Measurements from ENCODE around the gene CARD6.
"Not testable (repeated sequence)": the region's sequence is repeated elsewhere in the genome, so short reads cannot be mapped to it uniquely, and the experiment has no call there.

Gene CARD6

DNA sequence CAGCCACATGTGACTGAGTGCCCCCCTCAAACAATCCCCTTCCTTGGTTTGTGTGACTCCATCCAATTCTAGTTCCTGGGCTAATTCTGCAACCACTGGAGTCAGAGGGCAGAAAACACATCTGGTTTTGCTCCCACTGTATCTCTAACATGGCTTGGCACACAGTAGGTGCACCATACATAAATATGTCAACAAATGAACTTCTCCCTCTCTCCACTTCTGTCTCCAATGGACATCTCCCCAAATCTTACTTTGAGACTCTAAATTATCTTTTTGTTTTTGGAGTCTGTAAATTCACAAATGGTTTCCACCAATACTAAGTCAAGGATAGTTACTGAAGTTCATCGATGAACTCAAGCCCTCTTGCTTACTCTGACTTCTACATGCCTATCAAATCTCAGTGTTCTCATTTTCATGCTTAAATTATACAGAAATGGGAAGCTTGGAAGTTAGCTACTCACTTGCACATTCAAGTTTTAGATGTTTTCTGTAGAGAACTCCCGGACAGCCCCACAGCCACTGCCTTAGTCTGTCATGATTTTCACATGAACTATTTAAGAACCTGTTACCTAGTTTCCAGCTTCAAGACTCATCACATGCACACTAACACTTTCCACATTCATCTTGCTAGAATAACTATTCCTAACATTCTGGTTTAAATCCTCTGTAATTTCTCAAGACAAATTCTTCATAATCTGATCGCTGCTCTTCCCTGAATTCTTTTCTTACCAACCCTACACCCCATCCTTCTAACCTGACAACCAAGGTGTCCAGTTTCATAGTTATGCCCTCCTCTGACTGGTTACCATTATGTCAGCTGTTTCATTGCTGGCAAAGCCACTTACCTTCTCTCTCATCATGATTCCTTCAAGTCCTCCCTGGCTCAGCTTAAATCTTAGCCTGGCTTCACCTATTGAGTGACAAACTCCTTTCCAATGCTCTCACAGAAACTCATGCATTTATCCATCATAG lies 12.2 kb upstream of the CARD6 start:
- no peak for DNase-seq (ENCODE audit: low read depth, low spot score)

DNA sequence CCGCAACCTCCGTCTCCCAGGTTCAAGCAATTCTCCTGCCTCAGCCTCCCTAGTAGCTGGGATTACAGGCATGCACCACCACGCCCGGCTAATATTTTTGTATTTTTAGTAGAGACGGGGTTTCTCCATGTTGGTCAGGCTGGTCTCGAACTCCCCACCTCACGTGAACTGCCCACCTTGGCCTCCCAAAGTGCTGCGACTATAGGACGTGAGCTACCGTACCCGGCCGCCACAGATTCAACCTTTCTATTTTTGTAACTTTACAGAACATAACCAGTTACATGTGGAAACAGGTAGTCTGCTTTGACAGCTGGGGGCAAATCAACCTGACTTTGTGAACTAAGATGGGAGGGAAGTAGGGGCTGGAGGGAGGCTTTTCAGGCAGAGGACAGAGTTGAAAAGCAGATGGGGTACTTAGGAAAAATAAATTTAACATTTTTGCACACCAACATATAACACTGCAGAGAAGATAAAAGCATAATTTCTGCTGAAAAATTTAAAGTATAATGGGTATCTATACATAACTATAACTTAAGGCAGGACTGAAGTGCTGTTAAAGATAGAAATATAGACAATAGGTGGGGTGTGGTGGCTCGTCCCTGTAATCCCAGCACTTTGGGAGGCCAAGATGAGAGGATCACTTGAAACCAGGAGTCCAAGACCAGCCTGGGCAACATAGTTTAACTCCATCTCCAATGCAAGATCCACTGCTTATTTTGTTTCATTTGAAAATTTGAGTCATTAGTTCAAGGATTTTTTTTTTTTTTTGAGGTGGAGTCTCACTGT lies 11.2 kb upstream of the CARD6 start:
- DNase-seq (ENCODE audit: low read depth, low spot score), result no peak

DNA sequence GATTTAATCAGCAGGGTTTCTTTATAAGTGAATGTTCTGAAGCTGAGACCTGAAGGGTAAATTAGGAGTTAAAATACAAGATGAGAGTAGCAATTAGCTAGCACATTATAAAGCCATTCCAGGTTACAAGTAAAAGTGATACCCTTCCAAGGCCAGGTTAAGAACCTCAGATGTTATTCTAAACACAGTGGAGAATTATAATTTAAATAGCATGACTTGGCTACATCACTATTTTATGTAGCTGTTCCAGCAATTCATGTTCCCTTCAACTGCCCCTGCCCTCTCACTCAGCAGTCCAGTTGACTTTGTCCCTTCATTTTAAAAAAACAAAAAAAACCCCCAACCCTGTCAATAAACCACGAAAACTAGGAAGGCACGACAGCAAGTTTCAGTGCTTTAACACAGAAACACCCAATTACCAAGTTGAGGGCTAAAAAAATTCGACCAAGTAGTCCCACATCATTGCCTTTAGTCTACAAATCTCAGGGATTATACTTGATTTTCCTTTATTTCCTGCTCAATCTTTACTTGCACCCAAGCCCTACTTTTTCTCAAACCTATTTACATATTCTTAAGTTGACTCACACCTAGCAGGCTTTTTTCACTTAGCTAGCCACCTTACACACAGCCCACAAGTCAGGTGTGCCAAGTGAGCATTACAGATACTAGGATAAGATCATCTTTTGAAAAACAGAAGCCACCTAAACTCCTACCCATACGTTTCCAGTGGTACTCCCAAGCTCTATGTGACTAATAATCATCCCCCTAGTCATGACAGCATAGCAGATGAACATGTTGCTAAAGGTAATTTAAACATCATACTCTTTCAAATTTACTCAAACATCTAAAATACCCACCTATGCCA lies 9.6 kb upstream of the CARD6 start:
- no peak for DNase-seq (ENCODE audit: low read depth, low spot score)

DNA sequence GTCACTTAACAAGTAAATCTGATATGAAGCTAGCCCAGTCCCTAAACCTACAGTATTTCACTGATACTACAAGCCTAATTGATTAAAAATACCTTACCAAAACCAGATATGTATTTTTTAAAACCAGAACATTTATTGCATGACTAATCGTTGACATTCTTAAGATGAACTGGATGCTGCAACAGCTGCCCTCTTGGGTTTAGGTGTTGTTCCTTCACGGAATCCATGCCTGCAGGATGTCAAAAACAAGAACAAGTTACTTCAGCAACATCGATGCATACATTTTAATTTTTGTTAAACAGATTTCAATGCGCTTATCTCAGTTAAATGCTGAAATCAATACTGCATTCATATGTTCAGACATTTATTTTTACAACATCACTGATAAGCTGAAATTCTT lies 8.8 kb upstream of the CARD6 start:
- DNase-seq (ENCODE audit: low read depth, low spot score), result no peak

DNA sequence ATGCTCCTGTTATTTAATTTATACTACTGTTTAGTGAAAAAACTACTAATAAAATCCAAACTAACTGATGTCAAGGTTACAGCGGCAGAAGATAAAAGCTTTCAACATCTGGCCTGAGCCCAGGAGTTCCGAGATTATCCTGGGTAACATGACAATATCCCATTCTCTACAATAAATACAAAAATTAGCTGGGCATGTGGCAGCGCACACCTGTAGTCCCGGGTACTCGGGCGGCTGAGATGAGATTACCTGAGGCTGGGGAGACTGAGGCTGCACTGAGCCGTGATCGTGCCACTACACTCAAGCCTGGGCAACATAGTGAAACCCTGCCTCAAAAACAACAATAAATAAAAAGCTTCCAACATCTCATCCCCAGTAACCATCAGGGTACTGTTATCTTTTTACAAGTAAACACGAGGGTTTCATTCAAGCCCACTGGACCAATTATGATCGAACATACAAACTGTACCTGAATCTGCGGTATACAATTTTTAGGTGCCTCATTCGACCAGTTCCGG lies 7.4 kb upstream of the CARD6 start:
- DNase-seq (ENCODE audit: low read depth, low spot score), result no peak

DNA sequence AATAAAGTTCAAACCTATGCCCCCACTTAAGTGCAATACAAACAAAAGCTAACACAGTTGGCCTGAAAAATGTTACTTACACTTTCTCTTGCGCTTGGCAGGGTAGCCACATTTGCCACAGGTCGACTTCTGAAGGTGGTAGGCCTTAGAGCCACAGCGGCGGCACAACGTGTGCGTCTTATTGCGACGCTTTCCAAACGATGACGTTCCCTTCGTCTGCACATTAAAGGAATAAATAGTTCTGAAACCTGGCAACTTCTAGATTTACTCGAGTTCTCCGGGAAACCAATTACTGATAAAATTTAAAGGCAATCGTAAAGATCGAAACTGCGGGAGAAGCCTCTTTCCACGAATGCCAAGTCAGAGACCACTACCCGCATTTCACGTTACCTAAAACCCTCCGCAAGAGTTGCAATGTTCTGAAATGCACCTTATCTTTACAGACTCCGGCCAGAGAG lies 6.7 kb upstream of the CARD6 start:
- DNase-seq (ENCODE audit: low read depth, low spot score), result no peak

DNA sequence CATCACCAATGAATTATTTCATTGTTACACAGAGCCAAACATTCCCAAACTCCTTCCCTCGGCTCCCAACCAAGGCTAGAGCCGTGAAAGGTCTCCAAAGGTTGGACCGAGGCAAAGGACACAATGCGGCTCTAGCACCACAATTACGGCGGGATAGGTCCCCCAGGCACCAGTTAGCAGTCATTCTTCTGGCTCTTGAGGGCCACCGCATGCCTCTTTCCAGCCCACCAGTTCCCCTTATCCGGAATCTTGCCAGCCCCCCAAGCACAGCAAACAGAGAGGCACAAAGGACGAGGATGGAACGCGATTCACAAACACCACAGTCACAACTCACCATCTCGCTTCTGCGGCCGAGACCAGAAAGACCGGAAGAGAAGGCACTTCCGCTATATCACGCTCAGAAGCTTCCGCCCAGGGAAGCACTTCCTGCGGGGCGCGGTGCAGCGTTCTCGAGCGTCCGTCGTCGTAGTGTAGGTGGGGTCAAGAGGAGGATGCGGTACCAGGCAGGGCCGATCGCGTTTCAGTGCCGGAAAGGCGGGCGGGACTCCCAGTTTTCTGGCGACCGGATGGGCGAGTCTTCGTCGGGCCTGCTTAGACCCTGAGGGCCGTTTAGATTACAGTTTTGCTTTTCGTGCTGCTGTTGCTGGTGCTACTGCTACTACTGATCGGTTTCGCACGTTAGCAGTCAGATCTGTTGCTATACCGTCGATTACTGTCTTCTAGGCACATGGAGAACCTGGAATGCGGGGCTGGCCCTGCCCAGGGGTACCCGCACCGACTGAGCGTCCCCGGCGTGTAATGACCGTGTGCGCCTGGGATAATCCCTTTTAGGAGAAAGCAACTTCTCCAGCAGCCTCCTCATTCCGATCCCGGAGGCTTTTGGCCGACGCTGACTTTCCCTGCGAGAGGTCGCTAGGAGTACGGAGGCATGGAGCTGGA lies 6.0 kb upstream of the CARD6 start, which contains the start of gene RPL37:
Gene RPL37 (minus strand): TSS at position 374 of the 939 bp plus-strand sequence. CDS start 37 bp downstream, at position 337.
- peak; percentile 94 for DNase-seq (ENCODE audit: low read depth, low spot score)

DNA sequence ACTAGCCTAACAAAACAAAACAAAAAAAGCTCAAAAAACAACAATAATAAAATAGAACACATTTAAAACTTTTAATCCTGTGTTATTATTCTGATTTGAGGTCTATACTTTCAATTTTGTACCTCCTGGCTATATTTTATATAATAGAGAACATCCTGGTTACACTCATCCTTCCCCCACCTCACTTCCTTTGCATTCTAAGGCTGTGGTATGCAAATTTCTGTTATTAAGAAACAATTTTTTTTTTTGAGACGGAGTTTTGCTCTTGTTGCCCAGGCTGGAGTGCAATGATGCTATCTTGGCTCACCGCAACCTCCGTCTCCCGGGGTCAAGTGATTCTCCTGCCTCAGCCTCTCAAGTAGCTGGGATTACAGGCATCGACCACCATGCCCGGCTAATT lies 3.1 kb upstream of the CARD6 start:
- DNase-seq (ENCODE audit: low read depth, low spot score), result no peak

DNA sequence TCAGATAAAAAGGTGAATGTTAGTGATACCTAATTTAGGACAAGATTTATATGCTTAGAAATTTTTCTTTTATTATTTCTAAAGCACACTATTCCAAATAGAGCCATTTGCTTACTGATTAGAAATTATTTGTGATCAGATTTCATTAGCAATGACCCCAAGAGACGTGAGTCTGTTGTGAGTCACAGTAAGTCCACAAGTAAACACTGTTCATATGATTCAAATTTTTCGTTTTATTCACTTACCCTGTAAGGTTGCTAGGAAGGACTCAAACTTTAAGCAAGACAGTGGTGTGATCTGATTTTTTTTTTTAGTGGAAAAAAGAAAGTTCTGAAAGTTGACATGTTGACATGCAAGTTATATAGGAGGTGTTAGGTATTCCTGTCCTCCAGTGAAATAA lies 1.2 kb downstream of the CARD6 start:
- no peak for DNase-seq (ENCODE audit: low read depth, low spot score)

DNA sequence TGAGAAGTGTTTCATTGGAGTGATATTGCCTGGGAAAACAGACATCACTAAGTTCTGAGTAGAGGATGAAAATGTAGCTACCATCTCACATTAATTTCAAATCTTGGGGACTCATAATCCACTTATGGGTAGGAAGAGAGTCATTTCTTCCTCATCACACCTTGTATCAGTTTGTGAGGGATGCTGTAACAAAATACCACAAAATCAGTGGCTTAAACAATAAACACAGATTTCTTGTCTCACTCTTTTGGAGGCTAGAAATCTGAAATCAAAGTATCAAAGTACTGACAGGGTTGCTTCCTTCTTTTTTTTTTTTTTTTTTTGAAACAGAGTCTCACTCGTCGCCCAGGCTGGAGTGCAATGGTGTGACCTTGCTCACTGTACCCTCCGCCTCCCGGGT lies 3.4 kb downstream of the CARD6 start:
- DNase-seq (ENCODE audit: low read depth, low spot score), result no peak

DNA sequence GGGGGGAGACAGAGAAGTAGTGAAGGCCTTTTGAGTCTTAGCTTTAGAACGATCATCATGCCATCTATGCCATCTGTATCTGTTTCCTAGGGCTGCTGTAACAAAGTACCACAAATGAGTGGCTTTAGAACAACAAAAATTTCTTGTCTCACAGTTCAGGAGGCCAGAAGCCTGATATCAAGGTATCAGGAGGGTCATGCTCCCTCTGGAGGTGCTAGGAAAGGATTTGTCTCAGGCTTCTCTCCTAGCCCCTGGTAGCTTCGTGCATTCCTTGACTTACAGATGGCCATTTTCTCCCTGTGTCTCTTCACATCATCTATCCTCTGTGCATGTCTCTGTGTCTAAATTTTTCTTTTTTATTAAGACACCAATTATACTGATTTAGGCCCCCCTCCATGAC lies 5.2 kb downstream of the CARD6 start:
- DNase-seq (ENCODE audit: low read depth, low spot score), result no peak

DNA sequence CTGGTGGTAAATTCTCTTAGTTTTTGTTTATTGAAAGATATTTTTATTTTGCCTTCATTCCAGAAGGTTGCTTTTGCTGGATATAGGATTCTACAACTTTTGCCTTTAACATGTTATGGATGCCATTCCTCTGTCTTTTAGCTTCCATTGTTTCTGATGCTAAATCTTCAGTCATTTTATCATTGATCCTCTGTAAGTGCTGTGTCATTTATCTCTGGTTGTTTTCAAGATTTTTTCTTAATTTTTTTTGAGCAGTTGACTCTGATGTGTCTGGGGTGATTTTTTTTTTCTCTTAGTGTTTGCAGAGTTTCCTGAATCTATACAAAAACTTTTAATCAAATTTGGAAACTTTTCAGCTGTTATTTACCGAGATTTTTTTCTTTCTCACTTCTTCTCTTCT lies 6.4 kb downstream of the CARD6 start:
- no peak for DNase-seq (ENCODE audit: low read depth, low spot score)

DNA sequence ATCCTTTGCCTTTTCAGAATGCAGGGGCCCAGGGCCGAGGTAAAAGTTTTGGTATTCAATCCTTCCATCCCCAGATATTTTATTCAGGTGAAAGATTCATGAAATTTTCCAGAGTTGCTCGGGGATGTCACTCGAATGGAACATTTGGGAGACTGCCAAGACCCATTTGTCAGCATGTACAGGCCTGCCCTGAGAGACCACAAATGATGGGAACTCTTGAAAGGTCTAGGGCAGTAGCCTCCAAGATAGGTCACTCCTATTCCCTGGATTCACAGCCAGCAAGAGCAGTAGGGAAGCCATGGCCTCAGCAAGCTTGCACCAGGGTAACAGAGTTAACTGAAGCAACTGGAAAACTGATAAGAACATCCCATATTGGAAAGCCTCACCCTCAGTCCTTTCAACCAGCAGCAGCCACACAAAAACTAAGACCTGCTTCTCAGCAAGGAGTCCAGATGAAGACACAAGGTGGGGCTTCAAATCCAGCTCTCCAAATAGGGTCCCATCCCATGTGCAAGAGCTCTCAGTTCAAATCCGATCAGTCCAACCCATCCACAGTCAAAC lies 12.5 kb downstream of the CARD6 start:
- no peak for DNase-seq (ENCODE audit: low read depth, low spot score)

DNA sequence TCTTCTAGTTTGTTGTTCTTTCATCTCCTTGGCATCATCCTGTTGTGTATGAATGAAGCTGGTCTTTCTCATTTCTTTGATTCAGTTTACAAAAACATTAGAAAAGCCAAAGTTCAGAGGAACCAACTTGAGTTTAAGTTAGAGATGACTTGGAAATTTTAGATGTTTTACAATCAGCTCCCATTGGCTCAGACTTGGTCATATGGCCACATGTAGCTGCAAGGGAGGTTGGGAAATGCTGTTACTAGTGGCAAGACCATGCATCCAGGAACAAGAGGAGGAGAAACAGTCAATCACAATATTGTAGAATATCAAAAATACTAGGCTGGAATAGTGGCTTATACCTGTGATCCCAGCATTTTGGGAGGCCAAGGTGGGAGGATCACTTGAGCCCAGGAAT lies 19.5 kb downstream of the CARD6 start:
- DNase-seq (ENCODE audit: low read depth, low spot score), result no peak

DNA sequence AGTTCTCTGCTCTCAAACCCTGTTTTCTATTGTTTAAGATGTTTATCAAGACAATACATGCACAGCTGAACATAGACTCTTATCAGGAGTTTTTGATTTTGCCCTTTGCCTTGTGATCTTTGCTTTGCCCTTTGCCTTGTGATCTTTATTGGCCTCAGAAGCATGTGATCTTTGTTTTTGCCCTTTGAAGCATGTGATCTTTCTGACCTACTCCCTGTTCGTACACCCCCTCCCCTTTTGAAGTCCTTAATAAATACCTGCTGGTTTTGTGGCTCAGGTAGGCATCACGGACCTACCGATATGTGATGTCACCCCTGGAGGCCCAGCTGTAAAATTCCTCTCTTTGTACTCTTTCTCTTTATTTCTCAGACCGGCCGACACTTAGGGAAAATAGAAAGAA lies 23.8 kb downstream of the CARD6 start:
- DNase-seq (ENCODE audit: low read depth, low spot score), result not testable (repeated sequence)

DNA sequence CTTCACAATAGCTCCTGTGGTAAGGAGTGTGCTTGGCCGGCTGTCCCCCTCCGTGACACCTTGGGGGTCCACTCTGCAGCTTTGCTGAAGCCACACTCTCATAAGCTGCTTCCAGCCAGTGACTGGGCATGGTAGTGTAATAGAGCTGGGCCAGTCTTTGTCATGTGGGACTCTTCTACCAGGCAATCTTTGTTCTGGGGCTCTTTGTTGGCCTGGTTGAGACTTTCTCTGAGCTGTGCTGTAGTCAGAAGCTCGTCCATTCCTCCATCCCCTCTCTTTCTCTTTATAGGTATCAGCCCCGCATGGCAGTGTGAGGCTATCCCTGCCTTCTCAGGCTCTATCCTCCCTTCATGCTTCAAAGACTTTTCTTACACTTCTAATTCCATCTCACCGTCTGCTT lies 25.7 kb downstream of the CARD6 start:
- DNase-seq (ENCODE audit: low read depth, low spot score), result no peak

DNA sequence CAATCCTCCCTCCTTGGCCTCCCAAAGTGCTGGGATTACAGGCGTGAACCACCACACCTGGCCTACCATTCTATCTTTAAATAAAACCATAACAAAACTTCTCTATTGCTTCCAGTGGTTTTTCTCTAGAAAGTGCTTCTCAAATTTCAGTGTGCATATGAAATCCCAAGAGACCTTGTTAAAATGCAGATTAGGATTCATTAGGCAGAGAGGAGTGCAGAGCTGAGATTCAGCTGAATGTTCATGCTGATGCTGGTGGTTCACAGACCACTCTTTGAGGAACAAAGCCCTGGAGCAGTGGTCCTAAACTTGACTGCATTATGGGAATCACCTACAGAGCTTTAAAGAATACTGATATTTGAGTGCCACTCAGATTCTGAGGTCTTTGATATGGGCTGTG lies 28.2 kb downstream of the CARD6 start:
- DNase-seq (ENCODE audit: low read depth, low spot score), result no peak

DNA sequence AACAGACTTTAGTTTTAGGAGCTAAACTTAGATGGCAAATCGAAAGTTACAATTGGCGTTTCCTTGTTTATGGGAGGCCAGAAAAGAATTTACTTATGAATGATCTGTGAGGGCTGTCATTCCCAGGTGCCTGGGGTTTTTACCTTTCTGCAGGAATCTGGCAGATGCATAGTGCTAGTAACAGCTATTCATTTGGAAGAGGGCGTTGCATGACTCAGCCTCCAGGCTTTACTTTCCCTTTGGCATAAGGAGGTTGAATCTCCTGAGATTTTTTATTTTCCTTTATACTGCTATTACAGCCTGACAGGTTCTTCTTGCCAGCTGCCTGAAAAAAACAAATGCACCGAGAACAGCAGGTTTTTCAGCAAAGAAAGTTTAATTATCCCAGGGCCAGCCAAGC lies 30.0 kb downstream of the CARD6 start:
- DNase-seq (ENCODE audit: low read depth, low spot score), result no peak

DNA sequence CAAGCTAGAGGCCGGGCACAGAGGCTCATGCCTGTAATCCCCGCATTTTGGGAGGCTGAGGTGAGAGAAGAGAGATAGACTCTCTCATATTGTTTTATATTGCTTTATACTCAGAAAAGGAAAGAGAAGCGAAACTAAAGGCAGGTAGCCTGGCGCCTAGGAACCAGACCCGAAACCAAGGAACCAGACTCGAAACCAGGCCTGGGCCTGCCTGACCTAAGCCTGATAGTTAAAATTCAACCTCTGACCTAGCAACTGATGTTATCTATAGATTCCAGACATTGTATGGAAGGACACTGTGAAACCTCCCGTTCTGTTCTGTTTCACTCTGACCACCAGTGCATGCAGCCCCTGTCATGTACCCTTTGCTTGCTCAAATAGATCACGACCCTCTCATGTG lies 31.1 kb downstream of the CARD6 start:
- not testable (repeated sequence) for DNase-seq (ENCODE audit: low read depth, low spot score)
